B cell (primary cell): ENCODE results near the gene ESPL1.

Source experiments
- CTCF ChIP-seq: fragments of 200-600 bp; IDR thresholded peaks from one replicate; pipeline ENCODE4 v1.8.0; 2022; ENCODE audit warnings: antibody characterized with exemption, mild to moderate bottlenecking
- EZH2 ChIP-seq: IDR thresholded peaks from 2 replicates; pipeline ENCODE4 v1.6.1; 2012; ENCODE audit warnings: borderline replicate concordance, low read depth, mild to moderate bottlenecking, moderate library complexity, low read length; ENCODE audit not compliant: insufficient read depth, poor library complexity, severe bottlenecking

GRCh38 chr12:53338017-53338416 is 69.9 kb downstream of the ESPL1 start:
- TF ChIP-seq CTCF (no peak), EZH2 (no peak)
